ENCODE results near the gene PLCH1.

DNA sequence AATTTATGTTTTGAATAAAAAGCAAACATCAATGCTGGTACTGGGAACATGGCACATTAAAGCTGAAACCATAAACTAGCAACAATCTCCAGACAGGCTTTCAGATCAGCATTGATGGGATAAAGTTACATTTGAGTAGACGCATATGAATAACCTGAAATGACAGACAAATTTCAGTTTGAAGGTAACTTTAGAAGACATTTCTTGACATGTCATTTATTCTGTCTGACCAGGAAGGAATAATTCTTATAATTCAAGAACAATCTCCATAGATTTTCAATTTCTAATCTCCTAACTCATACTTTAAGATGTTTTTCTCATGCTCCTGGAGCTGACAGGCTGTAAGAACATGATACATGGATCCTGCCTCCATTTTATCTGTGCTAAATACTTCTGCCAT is 69.8 kb downstream of the PLCH1 start:
- TF ChIP-seq POLR2A (IDR thresholded peaks at IDR 0.05; ENCODE audit: low read depth, low read length) (no peak), POLR2AphosphoS5 (IDR thresholded peaks at IDR 0.05; ENCODE audit: low read depth, low read length) (no peak), PAX5 (IDR thresholded peaks at IDR 0.05; ENCODE audit: insufficient read depth, low read length, severe bottlenecking) (no peak)

Data from GM12891 (cell line).